GM12872 (cell line): ENCODE data around the gene TAS2R3.

Experiments used
- TF ChIP-seq, protein P1 (sequence below): IDR thresholded peaks from 3 replicates; pipeline ENCODE4 v1.5.1; 2011; ENCODE audit warnings: low read depth, mild to moderate bottlenecking, low read length, moderate library complexity; ENCODE audit not compliant: insufficient read depth

Gene TAS2R3

DNA sequence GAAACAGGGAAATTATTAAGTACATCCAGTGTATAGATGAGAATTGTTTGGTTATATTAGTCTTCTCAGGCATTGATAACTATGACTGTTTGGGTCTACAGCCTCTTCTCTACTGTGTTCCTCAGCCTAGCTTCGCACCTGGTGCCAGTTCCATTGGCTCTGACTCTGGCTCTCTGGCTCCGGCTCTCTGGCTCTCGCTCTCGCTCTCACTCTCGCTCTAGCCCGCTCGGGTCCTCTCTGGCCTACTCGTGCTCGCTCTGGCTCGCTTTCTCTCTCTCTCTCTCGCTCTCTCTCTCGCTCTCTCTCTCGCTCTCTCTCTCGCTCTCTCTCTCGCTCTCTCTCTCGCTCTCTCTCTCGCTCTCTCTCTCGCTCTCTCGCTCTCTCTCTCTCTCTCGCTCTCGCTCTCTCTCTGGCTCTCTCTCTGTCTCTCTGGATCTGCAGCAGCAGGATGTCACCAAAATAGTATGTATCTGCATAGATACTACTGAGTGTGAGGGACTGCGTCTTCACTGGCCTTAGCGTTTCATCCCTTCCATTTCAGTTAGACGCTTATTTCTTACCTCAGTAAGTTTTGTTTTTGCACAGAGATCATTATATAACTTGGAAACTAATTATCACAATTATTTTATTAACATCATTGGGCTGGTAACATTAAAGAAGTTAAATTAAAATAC is 32.3 kb upstream of the TAS2R3 start:
- TF ChIP-seq, protein P1, sequence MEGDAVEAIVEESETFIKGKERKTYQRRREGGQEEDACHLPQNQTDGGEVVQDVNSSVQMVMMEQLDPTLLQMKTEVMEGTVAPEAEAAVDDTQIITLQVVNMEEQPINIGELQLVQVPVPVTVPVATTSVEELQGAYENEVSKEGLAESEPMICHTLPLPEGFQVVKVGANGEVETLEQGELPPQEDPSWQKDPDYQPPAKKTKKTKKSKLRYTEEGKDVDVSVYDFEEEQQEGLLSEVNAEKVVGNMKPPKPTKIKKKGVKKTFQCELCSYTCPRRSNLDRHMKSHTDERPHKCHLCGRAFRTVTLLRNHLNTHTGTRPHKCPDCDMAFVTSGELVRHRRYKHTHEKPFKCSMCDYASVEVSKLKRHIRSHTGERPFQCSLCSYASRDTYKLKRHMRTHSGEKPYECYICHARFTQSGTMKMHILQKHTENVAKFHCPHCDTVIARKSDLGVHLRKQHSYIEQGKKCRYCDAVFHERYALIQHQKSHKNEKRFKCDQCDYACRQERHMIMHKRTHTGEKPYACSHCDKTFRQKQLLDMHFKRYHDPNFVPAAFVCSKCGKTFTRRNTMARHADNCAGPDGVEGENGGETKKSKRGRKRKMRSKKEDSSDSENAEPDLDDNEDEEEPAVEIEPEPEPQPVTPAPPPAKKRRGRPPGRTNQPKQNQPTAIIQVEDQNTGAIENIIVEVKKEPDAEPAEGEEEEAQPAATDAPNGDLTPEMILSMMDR, result no peak

DNA sequence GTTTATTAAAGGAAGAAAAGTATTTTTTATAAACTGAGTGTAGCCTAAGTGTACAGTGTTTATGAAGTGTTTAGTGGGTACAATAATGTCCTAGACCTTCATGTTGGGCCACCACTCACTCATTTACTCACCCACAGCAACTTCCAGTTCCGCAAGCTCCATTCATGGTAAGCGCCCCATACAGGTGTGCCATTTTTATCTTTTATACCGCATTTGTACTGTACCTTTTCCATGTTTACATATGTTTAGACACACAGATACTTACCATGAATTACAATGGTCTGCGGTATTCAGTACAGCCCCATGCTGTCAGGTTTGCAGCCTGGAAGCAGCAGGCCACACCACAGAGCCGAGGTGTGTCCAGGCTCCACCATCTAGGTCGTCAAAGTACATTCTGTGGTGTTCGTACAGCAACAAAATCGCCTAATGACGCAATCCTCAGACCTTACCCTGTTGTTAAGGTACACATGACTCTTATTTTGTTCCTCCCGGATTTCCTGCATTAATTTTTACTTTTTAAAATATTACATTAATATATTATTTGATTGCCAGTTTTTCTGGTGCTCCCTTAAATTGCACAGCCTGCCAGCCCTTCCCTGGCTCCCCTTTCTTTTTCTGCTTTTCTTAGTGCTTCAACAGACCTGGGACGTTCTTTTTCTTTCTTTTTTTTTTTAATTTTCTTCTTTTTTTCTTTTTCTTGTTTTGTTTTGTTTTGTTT is 26.6 kb upstream of the TAS2R3 start:
- TF ChIP-seq, protein P1, result no peak

DNA sequence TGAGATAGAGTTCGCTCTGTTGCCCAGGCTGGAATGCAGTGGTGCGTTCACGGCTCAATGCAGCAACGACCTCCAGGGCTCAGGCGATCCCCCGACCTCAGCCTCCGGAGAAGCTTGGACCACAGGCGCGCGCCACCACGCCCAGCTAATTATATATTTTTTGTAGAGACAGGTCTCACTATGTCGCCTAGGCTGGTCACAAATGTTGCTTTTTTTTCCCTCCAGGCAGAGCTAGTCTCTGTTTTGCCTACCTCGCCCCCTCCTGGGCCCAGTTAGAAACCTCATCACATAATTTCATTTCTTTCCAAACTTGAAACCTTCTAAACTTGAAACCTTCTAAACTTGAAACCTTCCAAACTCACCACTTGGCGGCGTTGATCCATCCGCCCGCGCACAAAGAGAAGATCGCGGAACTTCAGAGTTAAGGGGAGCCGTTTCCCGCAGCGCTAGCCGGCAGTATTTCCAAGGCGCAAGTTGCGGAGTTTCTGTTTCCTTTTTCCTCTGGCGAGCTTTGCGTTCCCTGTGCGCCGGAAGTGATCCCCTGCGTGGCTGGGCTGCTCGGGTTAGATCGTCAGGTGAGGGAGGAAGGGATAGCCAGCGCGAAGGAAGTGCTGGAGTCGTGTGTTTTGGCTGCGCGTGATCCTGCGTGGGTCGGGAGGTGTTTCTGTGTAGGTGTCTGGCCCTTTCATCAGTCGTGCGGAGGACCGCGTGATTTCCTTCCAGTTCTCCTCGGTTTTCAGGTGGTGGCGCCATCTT is 25.9 kb upstream of the TAS2R3 start, which contains the start of gene SSBP1:
Gene SSBP1, plus strand, starts transcription at position 523 of the 756 bp plus-strand sequence. CDS start 809 bp downstream, outside the sequence.
- TF ChIP-seq, protein P1, result peak; percentile 82

DNA sequence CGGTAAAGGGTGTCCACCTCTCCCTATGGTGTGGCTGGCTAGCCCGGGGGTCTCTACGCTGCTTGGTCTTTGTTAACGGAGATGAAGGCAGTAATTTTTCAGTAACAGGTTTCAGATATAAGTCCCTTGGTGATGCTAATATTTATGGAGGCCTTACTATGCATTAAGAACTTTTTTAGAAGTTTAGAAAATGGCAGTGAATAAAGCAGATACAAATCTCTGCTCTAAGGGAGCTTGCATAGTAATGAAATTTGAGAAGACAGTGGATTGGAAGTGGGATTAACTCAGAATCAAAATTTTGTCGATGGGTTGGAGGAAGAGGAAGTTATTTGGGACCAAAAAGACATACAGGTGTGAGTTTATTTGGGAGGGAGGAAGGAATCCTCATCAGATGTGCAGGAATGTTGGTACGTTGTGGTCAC is 25.3 kb upstream of the TAS2R3 start:
- TF ChIP-seq, protein P1, result no peak

DNA sequence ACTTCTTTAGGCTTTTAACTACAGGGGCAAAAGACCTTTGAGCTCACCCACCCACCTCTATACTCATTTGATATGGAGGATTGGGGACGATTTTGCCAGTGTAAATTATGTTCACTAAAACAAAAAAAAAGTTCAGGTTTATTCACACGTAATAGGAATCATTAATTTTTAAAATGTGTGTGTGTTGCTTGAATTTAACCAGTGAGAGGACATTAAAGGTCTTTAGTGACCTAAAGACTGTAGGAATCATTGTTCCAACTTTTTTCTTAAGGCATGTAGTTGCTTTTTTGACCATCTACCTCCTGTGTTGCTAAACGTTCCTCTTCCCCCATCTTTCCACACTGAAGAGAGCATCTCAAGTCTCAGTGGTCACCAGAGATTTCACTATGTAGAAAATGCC is 24.6 kb upstream of the TAS2R3 start:
- TF ChIP-seq, protein P1, result no peak

DNA sequence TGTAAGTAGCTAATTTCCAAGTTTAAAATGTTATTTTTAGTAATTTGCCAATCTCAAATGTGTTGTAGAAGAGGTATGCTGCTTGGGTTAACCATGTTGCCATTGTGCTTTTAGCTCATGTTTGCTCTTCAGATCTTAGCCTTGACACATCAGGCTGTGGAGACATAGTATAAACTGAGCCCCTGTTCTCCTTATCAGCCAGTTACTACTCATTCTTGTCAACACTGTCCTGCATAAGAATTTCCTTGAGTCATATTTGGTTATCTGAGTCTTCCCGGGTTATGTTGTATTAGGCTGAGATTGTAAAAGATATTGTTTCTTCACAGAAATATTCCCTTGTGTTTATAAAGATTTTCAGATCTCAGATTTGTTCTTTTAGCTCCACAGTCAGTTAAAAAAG is 21.7 kb upstream of the TAS2R3 start:
- TF ChIP-seq, protein P1, result no peak

DNA sequence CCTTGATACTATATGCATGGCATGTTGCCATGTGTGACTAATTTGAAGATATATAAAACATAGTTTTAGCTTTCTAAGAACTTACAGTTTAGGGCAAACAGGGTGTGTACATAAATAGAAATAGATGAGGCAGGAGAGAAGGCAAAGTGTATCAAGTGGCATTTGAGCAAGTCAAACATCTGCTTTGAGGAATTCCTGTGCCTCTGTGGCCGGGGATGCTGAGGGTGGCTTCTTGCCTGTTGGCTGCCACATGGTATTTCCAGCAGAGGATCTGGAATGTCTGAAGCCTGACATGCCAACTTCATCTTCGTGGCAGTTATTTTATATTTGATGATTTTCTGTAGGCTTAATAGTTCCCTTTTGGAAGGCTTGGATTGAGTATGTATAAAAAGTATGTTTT is 19.8 kb upstream of the TAS2R3 start:
- TF ChIP-seq, protein P1, result no peak
